Suprapubic skin (tissue), 4 donors: ENCODE results near the gene REELD1. TPM values are rescaled to one million over a fixed set of nuclear protein-coding genes. Genes with fewer than 3 reads are reported as not detected.

Experiments
- DNase-seq, 2 donors: peaks; one replicate each; pipeline ENCODE4 v3.0.0-alpha.2; 2019; ENCODE audit warnings: low spot score in 2 of 2
- H3K27ac ChIP-seq: fragments of 200-600 bp; sonication (generic); one replicate; pipeline ENCODE4 v1.5.1; 2019
- H3K27me3 ChIP-seq: fragments of 200-600 bp; sonication (generic); one replicate; pipeline ENCODE4 v1.5.1; 2019
- H3K36me3 ChIP-seq: fragments of 200-600 bp; sonication (generic); one replicate; pipeline ENCODE4 v1.5.1; 2019
- H3K4me1 ChIP-seq: fragments of 200-600 bp; sonication (generic); one replicate; pipeline ENCODE4 v1.5.1; 2019
- H3K4me3 ChIP-seq: fragments of 200-600 bp; sonication (generic); one replicate; pipeline ENCODE4 v1.5.1; 2019; ENCODE audit warnings: mild to moderate bottlenecking
- H3K9me3 ChIP-seq: fragments of 200-600 bp; sonication (generic); one replicate; pipeline ENCODE4 v1.5.1; 2019
- CTCF ChIP-seq, 2 donors: fragments of 200-600 bp in 1 of 2; fragments of 450-650 bp in 1 of 2; sonication (generic) in 1 of 2; IDR thresholded peaks; one replicate each; pipeline ENCODE4 v1.5.1; 2016 to 2019; ENCODE audit warnings: antibody characterized with exemption in 2 of 2, mild to moderate bottlenecking in 1 of 2, moderate library complexity in 1 of 2
- EP300 ChIP-seq: sonication (generic); formaldehyde crosslinking; IDR thresholded peaks from one replicate; pipeline ENCODE4 v1.6.1; 2017; ENCODE audit warnings: antibody characterized with exemption
- POLR2A ChIP-seq, 2 donors: fragments of 450-650 bp; IDR thresholded peaks; one replicate each; pipeline ENCODE4 v1.6.1; 2017; ENCODE audit warnings: antibody characterized with exemption in 2 of 2, mild to moderate bottlenecking in 2 of 2, moderate library complexity in 2 of 2
- POLR2AphosphoS5 ChIP-seq, 3 donors: sonication (generic); formaldehyde crosslinking; IDR thresholded peaks; one replicate each; pipeline ENCODE4 v1.6.1; 2017; ENCODE audit warnings: antibody characterized with exemption in 3 of 3
- WGBS: methylation state at CpG from one replicate; pipeline ENCODE4 v1.1.5; 2018; 5-methylcytosine and 5-hydroxymethylcytosine counted together
- total RNA-seq, 4 donors: library from RNA; depleted of rRNA; stranded (reverse); fragments of >200 nt; gene quantifications; one replicate each; pipeline ENCODE4 v1.1.0, GENCODE V29; 2016

REELD1 gene
- 1 to 10 TPM in 1 of 4 donors, not detected in 3; 2.0 TPM for total RNA-seq

DNA sequence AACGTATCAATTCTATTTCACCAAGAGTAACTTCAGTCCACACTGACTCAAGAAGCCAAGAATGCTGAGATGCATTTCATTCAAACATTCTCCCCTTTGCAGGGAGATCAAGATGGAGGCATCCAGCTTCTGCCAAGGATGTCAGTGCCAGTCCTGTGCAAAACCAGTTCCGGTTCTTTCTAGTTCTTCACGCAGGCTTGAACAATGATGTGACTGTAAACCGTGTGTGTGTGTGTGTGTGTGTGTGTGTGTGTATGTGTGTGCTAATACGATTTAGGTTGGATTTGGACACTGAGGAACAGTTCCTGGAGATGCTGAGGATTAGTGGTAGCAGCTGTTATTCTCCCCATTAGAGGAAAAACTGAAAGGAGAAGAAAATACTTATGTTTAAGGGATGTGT lies at the start of gene REELD1:
Gene REELD1, plus strand, starts transcription at position 301 of the 400 bp plus-strand sequence. CDS start 2,415 bp downstream, outside the sequence.
- Histone ChIP-seq H3K4me3 (no peak within 1 kb of the TSS), H3K9me3 (no peaks in the 10 kb centered on the region), H3K36me3 (no peaks in the 10 kb centered on the region), H3K27me3 (no peaks in the 10 kb centered on the region), H3K27ac (no peak within 1 kb of the TSS), H3K4me1 (no peaks in the 10 kb centered on the region)
- DNase-seq, result no peak
- TF ChIP-seq CTCF (IDR thresholded peaks at IDR 0.05), result no peak
- TF ChIP-seq EP300, result no peak
- no peak for TF ChIP-seq POLR2AphosphoS5 (IDR thresholded peaks at IDR 0.05)
- TF ChIP-seq POLR2A (IDR thresholded peaks at IDR 0.05), result no peak
- 72% methylated on average over 5 of the region's 5 CpGs for WGBS

- H3K4me1 ChIP-seq, result no peaks in the 10 kb centered on the region
- 69% methylated on average over 1 of the region's 1 CpG for WGBS
Observed at GRCh38 chr4:146165221-146165620, 49.1 kb upstream of the REELD1 start.

GRCh38 chr4:146165840-146166239 lies 48.5 kb upstream of the REELD1 start:
- no peak for DNase-seq
- H3K4me1 ChIP-seq, result no peaks in the 10 kb centered on the region
- no peaks in the 10 kb centered on the region for H3K27me3 ChIP-seq
- no peak overlapping the region for H3K4me3 ChIP-seq
- no peak overlapping the region for H3K27ac ChIP-seq
- TF ChIP-seq CTCF (IDR thresholded peaks at IDR 0.05) (no peak), POLR2AphosphoS5 (IDR thresholded peaks at IDR 0.05) (no peak), POLR2A (IDR thresholded peaks at IDR 0.05) (no peak), EP300 (no peak)
- H3K36me3 ChIP-seq, result no peaks in the 10 kb centered on the region
- H3K9me3 ChIP-seq, result peaks cover 10% of the 10 kb centered on the region

More at GRCh38 chr4:146165221-146165620, 49.1 kb upstream of the REELD1 start:
- Histone ChIP-seq H3K27ac (no peak overlapping the region), H3K9me3 (peaks cover 10% of the 10 kb centered on the region), H3K27me3 (no peaks in the 10 kb centered on the region), H3K36me3 (no peaks in the 10 kb centered on the region), H3K4me3 (no peak overlapping the region)
- DNase-seq, result no peak
- TF ChIP-seq POLR2AphosphoS5 (IDR thresholded peaks at IDR 0.05) (no peak), CTCF (IDR thresholded peaks at IDR 0.05) (no peak), POLR2A (IDR thresholded peaks at IDR 0.05) (no peak), EP300 (no peak)

- 77% methylated on average over 3 of the region's 3 CpGs for WGBS
- Histone ChIP-seq H3K4me3 (no peak overlapping the region), H3K4me1 (no peaks in the 10 kb centered on the region), H3K9me3 (no peaks in the 10 kb centered on the region), H3K36me3 (no peaks in the 10 kb centered on the region), H3K27ac (no peak overlapping the region), H3K27me3 (no peaks in the 10 kb centered on the region)
- TF ChIP-seq CTCF (IDR thresholded peaks at IDR 0.05) (no peak), POLR2A (IDR thresholded peaks at IDR 0.05) (no peak), POLR2AphosphoS5 (IDR thresholded peaks at IDR 0.05) (no peak), EP300 (no peak)
- no peak for DNase-seq
Observed at GRCh38 chr4:146170149-146170548, 44.2 kb upstream of the REELD1 start.

GRCh38 chr4:146175541-146176453 lies 38.5 kb upstream of the REELD1 start, which contains the start of gene LSM6:
Gene LSM6 (plus strand): TSS chr4:146175718. CDS start chr4:146182922, 7,204 bp downstream.
- peak in 1 of 2 donors; percentile 50 for TF ChIP-seq POLR2A (IDR thresholded peaks at IDR 0.05)
- TF ChIP-seq POLR2AphosphoS5 (IDR thresholded peaks at IDR 0.05), result peak in 1 of 3 donors; percentile 62
- TF ChIP-seq CTCF (IDR thresholded peaks at IDR 0.05), result no peak
- no peak for TF ChIP-seq EP300
- under 1% methylated on average over 74 of the region's 75 CpGs for WGBS
- H3K4me1 ChIP-seq, result peaks cover 44% of the 10 kb centered on the region
- no peaks in the 10 kb centered on the region for H3K36me3 ChIP-seq
- H3K9me3 ChIP-seq, result no peaks in the 10 kb centered on the region
- peak within 1 kb of the TSS; percentile 90 for H3K27ac ChIP-seq
- H3K27me3 ChIP-seq, result no peaks in the 10 kb centered on the region
- DNase-seq, result peak; percentile 89 to 91
- H3K4me3 ChIP-seq, result peak within 1 kb of the TSS; percentile 77
